PC-3 (cell line): Measurements from ENCODE around the gene RPLP2. TPM values are rescaled to one million over a fixed set of nuclear protein-coding genes. Genes with fewer than 3 reads are reported as not detected.

ENCODE experiments used
- ATAC-seq: fragments of 200-7000 bp; cut with Tn5 transposase; 2 replicates; pipeline ENCODE4 v1.9.1; 2020; ENCODE audit warnings: mild to moderate bottlenecking, moderate library complexity
- BruUV-seq: library from RNA; stranded (reverse); fragments of 400-500 nt; replicated peaks from 2 replicates; lab custom pipeline; 2021; lab: Mats Ljungman, UMichigan
- CTCF ChIA-PET: fragments of 300-600 bp; sonication (Branson Sonifier 250); formaldehyde crosslinking; loops from one replicate; lab custom pipeline; 2022; ENCODE audit warnings: antibody characterized with exemption; lab: Charles Lee
- POLR2A ChIA-PET: fragments of 300-600 bp; sonication (Branson Sonifier 250); formaldehyde crosslinking; loops from one replicate; lab custom pipeline; 2022; ENCODE audit warnings: antibody characterized with exemption; ENCODE audit not compliant: unreplicated experiment; lab: Charles Lee
- DNase-seq: peaks from one replicate; pipeline ENCODE4 v3.0.0-alpha.2; 2015
- H2AFZ ChIP-seq: fragments of 300-600 bp; sonication (generic); 2 replicates; pipeline ENCODE4 v1.6.0; 2016; ENCODE audit warnings: antibody characterized with exemption, low read length
- H3F3A ChIP-seq: fragments of 300-600 bp; sonication (generic); one replicate; pipeline ENCODE4 v1.6.0; 2017; ENCODE audit warnings: antibody characterized with exemption, low read length, control low read depth, mild to moderate bottlenecking; ENCODE audit not compliant: unreplicated experiment
- H3K27ac ChIP-seq: fragments of 300-600 bp; sonication (generic); 2 replicates; pipeline ENCODE4 v1.5.1; 2016; ENCODE audit warnings: mild to moderate bottlenecking, low read length
- H3K27me3 ChIP-seq: fragments of 300-600 bp; sonication (generic); 2 replicates; pipeline ENCODE4 v1.6.1; 2016; ENCODE audit warnings: low read length, mixed read lengths
- H3K36me3 ChIP-seq: fragments of 300-600 bp; sonication (generic); 2 replicates; pipeline ENCODE4 v1.6.1; 2016; ENCODE audit warnings: low read depth, mixed run types, low read length, mixed read lengths
- H3K4me1 ChIP-seq: fragments of 300-600 bp; sonication (generic); 2 replicates; pipeline ENCODE4 v1.5.1; 2016; ENCODE audit warnings: low read length; ENCODE audit not compliant: insufficient read depth
- H3K4me2 ChIP-seq: fragments of 300-600 bp; sonication (generic); 2 replicates; pipeline ENCODE4 v1.6.0; 2016; ENCODE audit warnings: low read length
- H3K4me3 ChIP-seq: fragments of 300-600 bp; sonication (generic); 2 replicates; pipeline ENCODE4 v1.5.1; 2016; ENCODE audit warnings: mild to moderate bottlenecking, low read length, mixed read lengths
- H3K79me2 ChIP-seq: fragments of 300-600 bp; sonication (generic); 2 replicates; pipeline ENCODE4 v1.6.1; 2017; ENCODE audit warnings: low read length, mixed read lengths
- H3K9ac ChIP-seq: fragments of 300-600 bp; sonication (generic); 2 replicates; pipeline ENCODE4 v1.6.0; 2016; ENCODE audit warnings: mild to moderate bottlenecking, low read length
- H3K9me2 ChIP-seq: fragments of 300-600 bp; sonication (generic); replicated peaks from 2 replicates; pipeline ENCODE4 v1.6.1; 2016; ENCODE audit warnings: mixed run types, low read length, mixed read lengths
- H3K9me3 ChIP-seq: fragments of 300-600 bp; sonication (generic); 2 replicates; pipeline ENCODE4 v1.6.1; 2016; ENCODE audit warnings: low read length, mixed read lengths
- H4K20me1 ChIP-seq: fragments of 300-600 bp; sonication (generic); 2 replicates; pipeline ENCODE4 v1.6.1; 2016; ENCODE audit warnings: low read length, mixed read lengths
- CTCF ChIP-seq: fragments of 300-600 bp; sonication (generic); conservative IDR thresholded peaks from 2 replicates; pipeline ENCODE4 v1.5.1; 2017; ENCODE audit warnings: antibody characterized with exemption, low read depth, mild to moderate bottlenecking, low read length
- EZH2 ChIP-seq: fragments of 300-600 bp; sonication (generic); IDR thresholded peaks from one replicate; pipeline ENCODE4 v1.6.1; 2017; ENCODE audit warnings: antibody characterized with exemption, mild to moderate bottlenecking, low read length; ENCODE audit not compliant: unreplicated experiment
- EZH2phosphoT487 ChIP-seq: fragments of 300-600 bp; sonication (generic); IDR thresholded peaks from 2 replicates; pipeline ENCODE4 v1.6.1; 2018; ENCODE audit warnings: mild to moderate bottlenecking, antibody characterized with exemption, low read length, borderline replicate concordance
- intact Hi-C: fragments of 100-400 bp; cut with micrococcal nuclease; formaldehyde crosslinking; loops from 2 replicates; pipeline ENCODE4 v1.9.0; 2023
- total RNA-seq: library from RNA; depleted of rRNA; stranded (reverse); fragments of >200 nt; gene quantifications from 2 replicates; pipeline ENCODE4 v1.2.3, GENCODE V29; 2014

Gene RPLP2
- total RNA-seq, 1 experiment from 2014 or later = 897 TPM

DNA sequence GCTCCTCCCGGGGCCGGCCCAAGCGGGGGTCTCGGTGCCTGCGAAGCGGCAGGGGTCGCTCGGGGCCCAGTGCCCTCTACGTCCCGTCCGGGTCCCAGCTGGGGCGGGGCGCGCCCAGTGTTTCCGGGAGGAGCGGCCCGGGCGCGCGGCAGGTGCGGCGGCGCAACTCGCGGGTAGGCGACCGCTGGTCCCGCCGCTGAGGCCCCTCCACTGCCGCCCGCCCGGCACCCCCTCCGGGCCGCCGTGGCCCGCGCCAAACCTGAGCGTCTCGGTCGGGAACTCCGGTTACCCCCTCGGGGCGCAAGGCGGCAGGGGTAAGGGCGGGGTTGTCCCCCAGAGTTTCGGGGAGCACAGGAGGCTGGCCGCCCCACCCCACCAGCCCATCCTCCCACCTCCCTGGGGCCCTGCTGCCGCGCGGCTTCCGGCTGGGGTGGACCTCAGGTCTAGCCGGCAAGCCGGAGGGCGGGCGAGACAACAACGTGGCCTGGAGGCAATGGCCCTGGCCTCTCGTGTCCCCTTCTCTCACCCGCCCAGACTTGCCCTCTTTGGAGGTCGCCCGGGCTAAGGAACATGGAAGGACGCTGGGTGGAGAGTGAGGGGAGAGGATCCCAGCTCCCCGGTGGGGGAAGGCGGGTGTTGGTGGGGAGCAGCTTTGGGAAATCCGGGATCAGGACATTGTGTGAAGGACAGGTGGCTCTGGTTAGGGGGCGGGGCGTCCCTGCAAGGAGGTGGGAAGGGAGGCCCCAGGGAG lies 17.6 kb downstream of the RPLP2 start:
- peak overlapping the region; percentile 52 for H3K27ac ChIP-seq
- peak overlapping the region; percentile 78 for H2AFZ ChIP-seq
- H3K27me3 ChIP-seq = no peaks in the 10 kb centered on the region
- TF ChIP-seq EZH2 = no peak
- no peak for TF ChIP-seq EZH2phosphoT487
- TF ChIP-seq CTCF = no peak
- peaks cover 43% of the 10 kb centered on the region for H3K4me1 ChIP-seq
- BruUV-seq = no TSS peak
- H3K9me2 ChIP-seq = no peaks in the 10 kb centered on the region
- ChIA-PET CTCF (no interaction called here), POLR2A (no interaction called here)
- no peaks in the 10 kb centered on the region for H3K9me3 ChIP-seq
- DNase-seq = no peak
- H3K4me3 ChIP-seq = peak overlapping the region; percentile 76
- no peaks in the 10 kb centered on the region for H3K36me3 ChIP-seq
- H3F3A ChIP-seq = no peaks in the 10 kb centered on the region
- peaks cover 11% of the 10 kb centered on the region for H3K79me2 ChIP-seq
- peak overlapping the region; percentile 69 for H3K9ac ChIP-seq
- peak; percentile 21 for ATAC-seq
- H3K4me2 ChIP-seq = peak overlapping the region; percentile 96
- H4K20me1 ChIP-seq = no peaks in the 10 kb centered on the region
- intact Hi-C loops = no loop called here

- peaks cover 11% of the 10 kb centered on the region for H3K79me2 ChIP-seq
- peaks cover 45% of the 10 kb centered on the region for H3K4me1 ChIP-seq
- H3K36me3 ChIP-seq = no peaks in the 10 kb centered on the region
- ChIA-PET CTCF (no interaction called here), POLR2A (no interaction called here)
- intact Hi-C loops = no loop called here
- H3K27ac ChIP-seq = peak within 1 kb of the TSS; percentile 52
- H3K9me2 ChIP-seq = no peaks in the 10 kb centered on the region
- peak within 1 kb of the TSS; percentile 96 for H3K4me2 ChIP-seq
- peak within 1 kb of the TSS; percentile 69 for H3K9ac ChIP-seq
- no peaks in the 10 kb centered on the region for H4K20me1 ChIP-seq
- H3F3A ChIP-seq = no peaks in the 10 kb centered on the region
- peak within 1 kb of the TSS; percentile 76 for H3K4me3 ChIP-seq
- no TSS peak for BruUV-seq
- DNase-seq (no peak), ATAC-seq (no peak; the same call in 1 of the 2 replicates)
- no peaks in the 10 kb centered on the region for H3K9me3 ChIP-seq
- TF ChIP-seq EZH2phosphoT487 = no peak
- no peak for TF ChIP-seq CTCF
- no peak for TF ChIP-seq EZH2
- H3K27me3 ChIP-seq = no peaks in the 10 kb centered on the region
- peak within 1 kb of the TSS; percentile 78 for H2AFZ ChIP-seq
These were observed 18.1 kb downstream of the RPLP2 start, which contains the start of gene CRACR2B for GRCh38 chr11:827897-828192. TSS of gene CRACR2B (plus strand) at chr11:827919. CDS start at chr11:828608, 689 bp downstream.

- H3K27me3 ChIP-seq = no peaks in the 10 kb centered on the region
- peaks cover 17% of the 10 kb centered on the region for H3K79me2 ChIP-seq
These were observed 18.9 kb downstream of the RPLP2 start for GRCh38 chr11:828506-829175.

More at GRCh38 chr11:828506-829175, 18.9 kb downstream of the RPLP2 start:
- no peaks in the 10 kb centered on the region for H4K20me1 ChIP-seq
- intact Hi-C loops = no loop called here
- no peaks in the 10 kb centered on the region for H3F3A ChIP-seq
- peaks cover 45% of the 10 kb centered on the region for H3K4me1 ChIP-seq
- no peak overlapping the region for H3K9ac ChIP-seq
- TF ChIP-seq EZH2 (no peak), EZH2phosphoT487 (no peak), CTCF (no peak)
- no TSS peak for BruUV-seq
- ATAC-seq (no peak), DNase-seq (no peak)
- H3K9me3 ChIP-seq = no peaks in the 10 kb centered on the region
- CTCF ChIA-PET = no interaction called here
- no peak overlapping the region for H3K27ac ChIP-seq
- H3K36me3 ChIP-seq = no peaks in the 10 kb centered on the region
- H3K9me2 ChIP-seq = no peaks in the 10 kb centered on the region
- H2AFZ ChIP-seq = no peak overlapping the region
- POLR2A ChIA-PET = no interaction called here
- no peak overlapping the region for H3K4me3 ChIP-seq
- no peak overlapping the region for H3K4me2 ChIP-seq
